Measurements from ENCODE around the gene YIPF2.
"Not testable (repeated sequence)": the region's sequence is repeated elsewhere in the genome, so short reads cannot be mapped to it uniquely, and the experiment has no call there.

GRCh38 chr19:10943412-10943811 is 15.0 kb upstream of the YIPF2 start:
- not testable (repeated sequence) for TF ChIP-seq CTCF, POLR2A (IDR thresholded peaks at IDR 0.05)

All from right lobe of liver (tissue), 4 donors.